GM23338 (cell line): Measurements from ENCODE around the gene IGDCC3.
"Not testable (repeated sequence)": the region's sequence is repeated elsewhere in the genome, so short reads cannot be mapped to it uniquely, and the experiment has no call there.

Experiments
- CTCF ChIP-seq, 2 experiments: fragments of 200-600 bp in 1 of 2; sonication (generic) in 1 of 2; conservative IDR thresholded peaks; 2 replicates each; pipeline versions ENCODE4 v1.5.1 to v1.6.1; 2016 to 2017; ENCODE audit warnings: antibody characterized with exemption in 2 of 2, low read depth in 2 of 2, mild to moderate bottlenecking in 2 of 2, moderate library complexity in 1 of 2
- EZH2phosphoT487 ChIP-seq: fragments of 200-600 bp; sonication (generic); IDR thresholded peaks from one replicate; pipeline ENCODE4 v1.8.1; 2018; ENCODE audit warnings: antibody characterized with exemption; ENCODE audit not compliant: unreplicated experiment
- JUNB ChIP-seq: IDR thresholded peaks from one replicate; pipeline ENCODE4 v1.6.1; 2016; ENCODE audit warnings: antibody characterized with exemption; ENCODE audit not compliant: unreplicated experiment
- NANOG ChIP-seq: IDR thresholded peaks from 2 replicates; pipeline ENCODE4 v1.6.1; 2016; ENCODE audit warnings: antibody characterized with exemption, borderline replicate concordance
- POLR2AphosphoS5 ChIP-seq: IDR thresholded peaks from 2 replicates; pipeline ENCODE4 v1.6.1; 2016; ENCODE audit warnings: antibody characterized with exemption, low read depth
- REST ChIP-seq: IDR thresholded peaks from one replicate; pipeline ENCODE4 v1.6.1; 2018; ENCODE audit warnings: antibody characterized with exemption; ENCODE audit not compliant: unreplicated experiment
- STAT1 ChIP-seq: IDR thresholded peaks from one replicate; pipeline ENCODE4 v1.6.1; 2016; ENCODE audit warnings: antibody characterized with exemption; ENCODE audit not compliant: unreplicated experiment
- ZNF114 ChIP-seq: fragments of 250-450 bp; sonication (Bioruptor Pico); IDR thresholded peaks from 2 replicates; pipeline ENCODE4 v1.5.0; 2020; ENCODE audit warnings: mild to moderate bottlenecking, moderate library complexity

DNA sequence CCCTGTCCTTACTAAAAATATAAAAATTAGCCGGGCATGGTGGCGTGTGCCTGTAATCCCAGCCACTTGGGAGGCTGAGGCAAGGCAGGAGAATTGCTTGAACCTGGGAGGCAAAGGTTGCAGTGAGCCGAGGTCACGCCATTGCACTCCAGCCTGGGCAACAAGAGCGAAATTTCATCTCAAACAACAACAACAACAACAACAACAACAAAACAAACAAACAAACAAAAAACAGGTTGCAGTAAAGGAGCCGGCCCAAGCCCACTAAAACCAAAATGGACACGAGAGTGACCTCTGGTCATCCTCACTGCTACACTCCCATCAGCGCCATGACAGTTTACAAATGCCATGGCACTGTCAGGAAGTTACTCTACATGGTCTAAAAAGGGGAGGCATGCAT lies 30.0 kb downstream of the IGDCC3 start:
- TF ChIP-seq CTCF (conservative IDR thresholded peaks at IDR 0.05; ENCODE audit: low read depth in 2 of 2); POLR2AphosphoS5; NANOG; REST; EZH2phosphoT487; ZNF114; JUNB; STAT1: not testable (repeated sequence)
